Lower lobe of right lung (tissue), 2 donors: ENCODE data around the gene CMTM5. TPM values are rescaled to one million over a fixed set of nuclear protein-coding genes. Genes with fewer than 3 reads are reported as not detected.
"Not testable (repeated sequence)": the region's sequence is repeated elsewhere in the genome, so short reads cannot be mapped to it uniquely, and the experiment has no call there.

Experiments used
- ATAC-seq, 2 donors: fragments of 200-7000 bp; cut with Tn5 transposase; one replicate each; pipeline ENCODE4 v1.9.1; 2020 to 2022; ENCODE audit warnings: mild to moderate bottlenecking in 2 of 2, moderate library complexity in 2 of 2
- DNase-seq: peaks from one replicate; pipeline ENCODE4 v3.0.0-alpha.2; 2020
- H3K27ac ChIP-seq: fragments of 200-600 bp; one replicate; pipeline ENCODE4 v1.8.0; 2022
- H3K27me3 ChIP-seq: fragments of 200-600 bp; one replicate; pipeline ENCODE4 v1.8.0; 2022; ENCODE audit warnings: low read depth
- H3K36me3 ChIP-seq: fragments of 200-600 bp; one replicate; pipeline ENCODE4 v1.8.0; 2022; ENCODE audit warnings: mild to moderate bottlenecking
- H3K4me1 ChIP-seq: fragments of 200-600 bp; one replicate; pipeline ENCODE4 v1.8.0; 2022
- H3K4me3 ChIP-seq: fragments of 200-600 bp; one replicate; pipeline ENCODE4 v1.8.0; 2022; ENCODE audit warnings: mild to moderate bottlenecking
- H3K9me3 ChIP-seq: fragments of 200-600 bp; one replicate; pipeline ENCODE4 v1.8.0; 2022
- CTCF ChIP-seq: fragments of 200-600 bp; IDR thresholded peaks from one replicate; pipeline ENCODE4 v1.8.0; 2022; ENCODE audit warnings: antibody characterized with exemption, mild to moderate bottlenecking
- intact Hi-C: fragments of 100-400 bp; cut with DNase I; formaldehyde crosslinking; loops from one replicate; pipeline ENCODE4 v1.11.0; 2022
- total RNA-seq: library from RNA; stranded (reverse); fragmentation: NEBNext Ultra II Directional; extraction: Animal tissue kit (Norgen Biotek cat#: 25700); gene quantifications from one replicate; pipeline ENCODE4 v1.2.1, GENCODE V29; 2021
- donor health status: DM: no; HTN: yes; CAD: no; lungs with severe emphysema.

The CMTM5 gene
- total RNA-seq, 1 donor from 2014 or later, result 1.4 TPM

DNA sequence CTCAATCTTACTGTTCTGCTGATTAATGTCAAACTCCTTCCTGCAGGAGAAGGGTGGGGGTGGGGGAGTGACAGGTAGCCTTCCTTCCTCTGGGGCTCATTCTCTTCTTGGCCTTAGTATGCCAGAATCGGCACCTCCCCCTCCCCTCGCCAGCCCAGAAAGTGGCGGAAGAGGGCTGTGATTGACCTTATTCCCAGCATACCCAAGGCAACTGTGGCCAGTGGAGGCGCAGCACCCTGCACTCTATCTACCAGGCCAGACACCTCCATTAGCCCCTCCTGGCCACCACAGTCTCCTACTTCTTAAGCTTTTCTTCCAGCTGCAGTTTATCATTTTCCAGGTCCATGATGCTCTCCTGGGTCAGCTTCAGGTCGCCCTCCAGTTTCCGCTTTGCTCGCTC, 15.8 kb downstream of the CMTM5 start:
- no peaks in the 10 kb centered on the region for H3K36me3 ChIP-seq
- no peak overlapping the region for H3K27ac ChIP-seq
- H3K9me3 ChIP-seq, result no peaks in the 10 kb centered on the region
- no peak for ATAC-seq
- no peak overlapping the region for H3K4me3 ChIP-seq
- no peak for TF ChIP-seq CTCF
- no peaks in the 10 kb centered on the region for H3K4me1 ChIP-seq
- intact Hi-C loops, result no loop called here
- DNase-seq, result no peak
- H3K27me3 ChIP-seq, result no peaks in the 10 kb centered on the region

DNA sequence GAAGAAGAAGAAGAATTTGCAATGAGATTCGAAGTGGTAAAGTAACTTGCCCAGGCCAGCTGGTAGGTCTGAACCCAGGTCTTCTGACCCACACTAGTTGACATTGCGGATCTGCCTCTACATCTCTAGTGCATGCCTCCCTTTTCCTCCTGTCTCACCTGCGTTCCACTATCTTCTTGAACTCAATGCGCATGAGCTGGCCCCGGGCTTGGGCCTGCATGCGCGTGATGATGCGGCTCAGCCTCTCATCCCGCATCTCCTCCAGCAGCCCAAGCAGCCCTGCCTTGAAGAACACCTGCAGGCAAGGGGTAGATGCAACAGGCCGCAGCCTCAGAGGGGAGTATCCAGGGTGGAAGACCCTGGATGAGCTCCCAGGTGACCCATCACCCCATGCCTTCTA, 19.3 kb downstream of the CMTM5 start:
- Histone ChIP-seq H3K27me3 (no peaks in the 10 kb centered on the region), H3K4me1 (no peaks in the 10 kb centered on the region), H3K4me3 (no peak overlapping the region), H3K36me3 (no peaks in the 10 kb centered on the region), H3K27ac (no peak overlapping the region), H3K9me3 (no peaks in the 10 kb centered on the region)
- ATAC-seq, result no peak
- TF ChIP-seq CTCF, result no peak
- DNase-seq, result no peak
- intact Hi-C loops, result no loop called here

DNA sequence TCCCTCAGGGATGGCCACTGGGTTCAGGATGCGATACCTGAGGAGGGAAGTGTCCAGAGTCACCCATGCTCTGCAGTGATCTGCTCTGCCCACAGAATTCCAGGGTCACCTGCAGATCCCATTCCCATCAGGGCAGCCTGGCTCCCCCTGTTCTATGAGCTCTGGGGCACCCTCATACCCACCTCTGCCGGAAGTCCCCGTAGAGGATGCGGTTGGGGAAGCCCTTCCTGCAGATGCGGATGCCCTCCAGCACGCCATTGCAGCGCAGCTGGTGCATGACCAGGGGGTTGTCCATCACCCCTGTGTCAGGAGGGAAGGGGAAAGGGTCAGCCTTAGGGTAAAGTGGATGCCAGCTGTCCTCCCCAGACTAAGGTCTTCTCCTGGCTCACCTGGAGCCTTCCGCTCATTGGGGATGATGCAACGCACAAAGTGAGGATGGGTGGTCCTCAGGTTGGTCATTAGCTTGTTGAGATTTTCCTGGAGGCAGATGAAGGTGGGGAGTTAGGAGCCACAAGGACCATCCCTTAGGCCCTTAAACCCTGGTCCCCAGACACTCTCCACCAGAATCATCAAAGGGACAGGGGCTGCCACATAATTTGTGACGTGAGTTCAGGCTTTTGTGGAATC, 20.0 kb downstream of the CMTM5 start:
- Histone ChIP-seq H3K4me3 (no peak overlapping the region), H3K27me3 (no peaks in the 10 kb centered on the region), H3K27ac (no peak overlapping the region), H3K4me1 (no peaks in the 10 kb centered on the region), H3K36me3 (no peaks in the 10 kb centered on the region), H3K9me3 (no peaks in the 10 kb centered on the region)
- ATAC-seq (no peak), DNase-seq (no peak)
- no peak for TF ChIP-seq CTCF
- intact Hi-C loops, result no loop called here

DNA sequence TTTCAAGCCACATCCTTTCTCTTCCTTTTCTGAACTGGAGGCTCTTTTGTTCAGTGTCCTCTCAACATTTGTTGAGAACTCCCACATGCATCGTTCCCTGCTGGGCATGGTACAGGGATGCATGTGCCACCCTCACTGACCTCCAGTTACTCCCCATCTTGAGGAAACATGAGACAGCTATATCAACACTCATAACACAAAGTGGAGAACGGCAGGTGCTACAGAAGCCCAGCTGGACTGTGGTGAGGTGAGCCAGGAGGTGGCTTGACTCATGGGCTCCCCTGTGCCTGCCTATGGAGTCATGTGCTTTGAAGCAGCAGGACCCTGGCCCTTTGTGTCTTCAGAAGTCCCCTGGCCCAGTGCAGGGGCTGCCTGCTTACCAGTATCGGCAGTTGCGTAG, 21.5 kb downstream of the CMTM5 start:
- Histone ChIP-seq H3K27ac (no peak overlapping the region), H3K4me3 (no peak overlapping the region), H3K27me3 (no peaks in the 10 kb centered on the region), H3K4me1 (no peaks in the 10 kb centered on the region), H3K36me3 (no peaks in the 10 kb centered on the region), H3K9me3 (no peaks in the 10 kb centered on the region)
- TF ChIP-seq CTCF, result no peak
- ATAC-seq, result no peak
- intact Hi-C loops, result no loop called here
- DNase-seq, result no peak

DNA sequence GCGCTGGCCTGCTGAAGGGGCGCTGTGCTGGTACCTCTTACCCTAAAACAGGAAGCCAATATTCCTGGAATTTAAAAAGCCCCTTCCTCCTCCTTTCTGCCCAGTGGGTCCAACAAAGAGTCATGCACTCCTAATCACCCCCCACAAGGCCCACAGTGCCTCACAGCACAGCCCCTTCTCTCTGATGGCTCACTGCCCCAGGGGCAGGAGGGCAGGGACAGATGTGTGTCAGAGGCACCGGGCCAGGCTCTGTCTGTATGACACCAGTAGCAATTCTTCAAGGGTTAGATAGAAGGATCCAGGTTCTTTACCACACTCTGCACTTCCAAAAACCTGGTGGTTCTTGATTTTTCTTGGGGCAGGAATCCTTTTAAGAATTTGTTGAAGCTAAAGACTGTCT, 22.3 kb downstream of the CMTM5 start:
- Histone ChIP-seq H3K9me3 (no peaks in the 10 kb centered on the region), H3K27me3 (no peaks in the 10 kb centered on the region), H3K4me1 (no peaks in the 10 kb centered on the region), H3K27ac (no peak overlapping the region), H3K36me3 (no peaks in the 10 kb centered on the region), H3K4me3 (no peak overlapping the region)
- no peak for ATAC-seq
- no peak for DNase-seq
- TF ChIP-seq CTCF, result no peak
- intact Hi-C loops, result no loop called here

GRCh38 chr14:23399591-23399990, 22.7 kb downstream of the CMTM5 start:
- TF ChIP-seq CTCF, result no peak
- no peaks in the 10 kb centered on the region for H3K27me3 ChIP-seq
- no peak overlapping the region for H3K4me3 ChIP-seq
- H3K36me3 ChIP-seq, result no peaks in the 10 kb centered on the region
- no peak for ATAC-seq
- H3K4me1 ChIP-seq, result no peaks in the 10 kb centered on the region
- H3K9me3 ChIP-seq, result no peaks in the 10 kb centered on the region
- no peak overlapping the region for H3K27ac ChIP-seq
- intact Hi-C loops, result no loop called here
- DNase-seq, result no peak

DNA sequence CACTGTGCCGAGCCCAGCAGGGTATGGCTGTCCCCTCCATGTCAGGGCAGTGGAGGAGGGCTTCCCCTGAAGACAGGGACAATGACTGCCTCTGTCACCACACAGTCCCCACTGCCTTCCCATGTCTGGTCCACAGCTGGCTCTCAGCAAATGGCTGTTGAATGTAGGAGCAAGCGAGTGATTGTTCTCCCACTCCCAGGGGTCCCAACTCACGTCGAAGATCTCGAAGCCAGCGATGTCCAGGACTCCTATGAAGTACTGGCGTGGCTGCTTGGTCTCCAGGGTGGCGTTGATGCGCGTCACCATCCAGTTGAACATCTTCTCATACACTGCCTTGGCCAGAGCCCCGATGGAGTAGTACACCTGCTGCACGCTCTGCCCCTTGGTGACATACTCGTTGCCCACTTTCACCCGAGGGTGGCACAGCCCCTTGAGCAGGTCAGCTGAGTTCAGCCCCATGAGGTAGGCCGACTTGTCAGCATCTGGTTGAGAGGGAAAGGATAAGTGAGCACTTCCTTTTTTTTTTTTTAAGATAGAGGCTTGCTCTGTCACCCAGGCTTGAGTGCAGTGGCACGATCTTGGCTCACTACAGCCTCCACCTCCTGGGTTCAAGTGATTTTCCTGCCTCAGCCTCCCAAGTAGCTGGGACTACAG, 23.8 kb downstream of the CMTM5 start:
- peak in 1 of 2 donors; percentile 21 for ATAC-seq
- H3K4me1 ChIP-seq, H3K9me3 ChIP-seq, intact Hi-C loops, H3K27me3 ChIP-seq, DNase-seq, H3K36me3 ChIP-seq, H3K27ac ChIP-seq, H3K4me3 ChIP-seq: not testable (repeated sequence)
